Activated T-helper 2 cell treated with anti-CD3 and anti-CD28 coated beads, Interferon-gamma antibody, Interleukin-2, Interleukin-4, amounts not matched to agents 10 μg/mL and 5 μg/mL and 100 μg/mL, durations not matched to agents 14 hours and 24 hours and 36 hours (primary cell): Measurements from ENCODE around the gene PARP12. TPM values are rescaled to one million over a fixed set of nuclear protein-coding genes. Genes with fewer than 3 reads are reported as not detected.

Experiments used
- DNase-seq: peaks from one replicate; pipeline ENCODE4 v3.0.0; 2021; ENCODE audit warnings: low spot score
- H3K27ac Mint-ChIP-seq: one replicate; pipeline ENCODE4 v1.8.0; 2021; ENCODE audit warnings: mixed read lengths
- H3K27me3 Mint-ChIP-seq: one replicate; pipeline ENCODE4 v1.8.0; 2021; ENCODE audit warnings: low read depth, mixed read lengths
- H3K36me3 Mint-ChIP-seq: one replicate; pipeline ENCODE4 v1.8.0; 2021; ENCODE audit warnings: low read depth, mixed read lengths
- H3K4me1 Mint-ChIP-seq: one replicate; pipeline ENCODE4 v1.8.0; 2021; ENCODE audit warnings: low read depth, mixed read lengths
- H3K4me3 Mint-ChIP-seq: one replicate; pipeline ENCODE4 v1.8.0; 2021; ENCODE audit warnings: low read depth, mild to moderate bottlenecking, moderate library complexity, mixed read lengths
- H3K9me3 Mint-ChIP-seq: one replicate; pipeline ENCODE4 v1.8.0; 2021; ENCODE audit warnings: mixed read lengths
- intact Hi-C: fragments of 100-400 bp; cut with micrococcal nuclease; formaldehyde crosslinking; loops from one replicate; pipeline ENCODE4 v1.15.1; 2023
- total RNA-seq: library from RNA; stranded (reverse); gene quantifications from 2 replicates; pipeline ENCODE4 v1.2.3, GENCODE V29; 2022

Gene PARP12
- total RNA-seq, 1 donor from 2014 or later: 23.6 TPM

GRCh38 chr7:139989366-139990141, 73.2 kb downstream of the PARP12 start:
- Mint-ChIP-seq H3K36me3 (no peaks in the 10 kb centered on the region), H3K4me1 (no peaks in the 10 kb centered on the region), H3K4me3 (no peak overlapping the region), H3K27ac (no peak overlapping the region), H3K9me3 (no peaks in the 10 kb centered on the region), H3K27me3 (peaks cover 4% of the 10 kb centered on the region)
- DNase-seq: no peak
- intact Hi-C loops: no loop called here

GRCh38 chr7:139987691-139988516, 74.8 kb downstream of the PARP12 start:
- no peak overlapping the region for H3K27ac Mint-ChIP-seq
- H3K9me3 Mint-ChIP-seq: no peaks in the 10 kb centered on the region
- DNase-seq: no peak
- no peak overlapping the region for H3K4me3 Mint-ChIP-seq
- intact Hi-C loops: no loop called here
- H3K36me3 Mint-ChIP-seq: no peaks in the 10 kb centered on the region
- H3K27me3 Mint-ChIP-seq: peaks cover 19% of the 10 kb centered on the region
- H3K4me1 Mint-ChIP-seq: no peaks in the 10 kb centered on the region

GRCh38 chr7:139985811-139986210, 76.9 kb downstream of the PARP12 start:
- peaks cover 4% of the 10 kb centered on the region for H3K4me1 Mint-ChIP-seq
- no peak for DNase-seq
- intact Hi-C loops: no loop called here
- no peaks in the 10 kb centered on the region for H3K36me3 Mint-ChIP-seq
- no peaks in the 10 kb centered on the region for H3K9me3 Mint-ChIP-seq
- no peak overlapping the region for H3K4me3 Mint-ChIP-seq
- H3K27ac Mint-ChIP-seq: no peak overlapping the region
- peaks cover 21% of the 10 kb centered on the region for H3K27me3 Mint-ChIP-seq

DNA sequence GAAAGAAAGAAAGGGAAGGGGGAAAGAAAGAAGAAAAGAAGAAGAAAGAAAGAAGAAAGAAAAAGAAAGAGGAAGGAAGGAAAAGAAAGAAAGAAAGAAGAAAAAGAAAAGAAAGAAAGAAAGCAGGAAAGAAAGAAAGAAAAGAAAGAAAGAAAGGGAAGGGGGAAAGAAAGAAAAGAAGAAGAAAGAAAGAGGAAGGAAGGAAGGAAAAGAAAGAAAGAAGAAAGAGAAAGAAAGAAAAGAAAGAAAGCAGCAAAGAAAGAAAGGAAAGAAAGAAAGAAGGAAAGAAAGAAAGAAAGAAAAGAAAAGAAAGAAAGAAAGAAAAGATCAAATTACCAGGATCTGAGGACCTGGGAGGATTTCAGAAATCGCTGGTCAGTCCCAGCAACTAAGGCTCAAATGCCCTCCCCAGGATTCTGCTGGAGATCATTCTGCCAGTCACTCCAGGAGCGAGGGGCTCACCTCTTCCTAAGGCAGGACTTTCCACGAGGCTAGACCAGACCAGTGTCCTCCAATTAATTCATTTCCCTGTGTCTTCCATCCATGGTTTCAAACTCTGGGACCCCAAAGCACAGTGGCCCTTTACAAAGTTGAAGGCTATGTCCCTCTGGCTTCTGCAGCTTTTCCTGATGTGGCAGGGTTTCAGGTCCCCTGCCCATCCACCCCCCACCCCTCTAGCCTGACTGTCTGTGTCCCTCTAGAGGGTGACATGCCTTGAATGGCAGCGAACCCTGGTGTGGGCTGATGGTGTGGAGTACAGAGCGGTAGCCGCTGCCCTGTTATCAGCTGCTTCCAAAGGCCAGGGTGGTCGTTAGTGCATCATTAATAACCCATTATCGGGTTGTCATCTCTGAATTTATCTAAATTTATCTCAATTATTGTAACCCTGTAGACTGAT, 77.9 kb downstream of the PARP12 start:
- H3K27ac Mint-ChIP-seq: no peak overlapping the region
- DNase-seq: no peak
- H3K4me1 Mint-ChIP-seq: peaks cover 13% of the 10 kb centered on the region
- peaks cover 21% of the 10 kb centered on the region for H3K27me3 Mint-ChIP-seq
- H3K9me3 Mint-ChIP-seq: no peaks in the 10 kb centered on the region
- intact Hi-C loops: no loop called here
- H3K4me3 Mint-ChIP-seq: no peak overlapping the region
- no peaks in the 10 kb centered on the region for H3K36me3 Mint-ChIP-seq

- no peaks in the 10 kb centered on the region for H3K36me3 Mint-ChIP-seq
- H3K4me3 Mint-ChIP-seq: no peak overlapping the region
- peaks cover 14% of the 10 kb centered on the region for H3K4me1 Mint-ChIP-seq
- intact Hi-C loops: no loop called here
- H3K9me3 Mint-ChIP-seq: no peaks in the 10 kb centered on the region
- DNase-seq: no peak
- H3K27ac Mint-ChIP-seq: no peak overlapping the region
- peaks cover 21% of the 10 kb centered on the region for H3K27me3 Mint-ChIP-seq
These were observed 79.5 kb downstream of the PARP12 start for GRCh38 chr7:139982927-139983920.

- Mint-ChIP-seq H3K27me3 (peaks cover 21% of the 10 kb centered on the region), H3K4me1 (peaks cover 17% of the 10 kb centered on the region), H3K9me3 (no peaks in the 10 kb centered on the region), H3K27ac (no peak overlapping the region), H3K4me3 (no peak overlapping the region), H3K36me3 (no peaks in the 10 kb centered on the region)
- DNase-seq: no peak
- intact Hi-C loops: no loop called here
These were observed 81.2 kb downstream of the PARP12 start for GRCh38 chr7:139981511-139981895.

- Mint-ChIP-seq H3K36me3 (no peaks in the 10 kb centered on the region), H3K27me3 (peaks cover 7% of the 10 kb centered on the region), H3K4me3 (no peak overlapping the region), H3K4me1 (peaks cover 17% of the 10 kb centered on the region), H3K27ac (no peak overlapping the region), H3K9me3 (no peaks in the 10 kb centered on the region)
- intact Hi-C loops: no loop called here
- no peak for DNase-seq
These were observed 85.7 kb downstream of the PARP12 start for GRCh38 chr7:139976838-139977656.

DNA sequence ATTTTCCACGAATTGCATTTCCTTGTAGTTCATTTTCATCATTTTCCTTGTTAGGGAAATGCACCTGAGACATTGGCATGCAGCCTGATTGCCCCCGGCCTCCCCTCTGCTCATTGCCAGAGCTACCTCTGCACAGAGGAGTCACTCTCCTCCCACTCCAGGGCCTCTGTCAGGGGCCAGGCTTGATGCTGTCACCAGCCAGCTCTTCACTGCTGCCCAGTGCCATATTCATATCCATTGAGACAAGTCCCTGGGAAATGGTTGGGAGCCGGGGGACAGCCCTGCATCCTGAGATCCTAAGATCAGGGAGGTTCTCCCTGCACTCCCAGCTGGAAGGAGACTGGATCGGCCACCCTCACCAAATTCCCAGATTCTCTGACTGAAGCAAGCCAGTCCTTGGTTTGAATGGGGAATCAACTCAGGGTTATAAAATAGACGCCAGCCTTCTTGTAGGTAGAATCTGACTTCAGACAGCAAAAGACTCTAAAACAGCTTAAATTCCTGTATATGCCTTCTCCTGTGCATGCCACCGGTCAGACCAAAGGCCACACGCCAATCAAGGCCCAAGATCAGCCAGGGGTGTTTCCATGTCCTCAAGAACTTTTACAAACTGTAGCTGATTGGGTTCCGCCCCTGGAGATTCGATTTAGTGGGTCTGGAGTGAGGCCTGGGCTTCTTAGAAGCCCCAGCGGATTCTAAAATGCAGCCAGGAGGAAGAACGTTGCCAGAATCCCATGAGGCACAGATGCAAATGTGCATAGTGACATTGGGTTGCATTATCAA, 86.5 kb downstream of the PARP12 start:
- Mint-ChIP-seq H3K36me3 (no peaks in the 10 kb centered on the region), H3K9me3 (no peaks in the 10 kb centered on the region), H3K4me3 (no peak overlapping the region), H3K27ac (no peak overlapping the region), H3K27me3 (peaks cover 7% of the 10 kb centered on the region), H3K4me1 (peaks cover 12% of the 10 kb centered on the region)
- DNase-seq: no peak
- intact Hi-C loops: no loop called here

- peaks cover 2% of the 10 kb centered on the region for H3K4me1 Mint-ChIP-seq
- H3K9me3 Mint-ChIP-seq: no peaks in the 10 kb centered on the region
- intact Hi-C loops: no loop called here
- peaks cover 12% of the 10 kb centered on the region for H3K27me3 Mint-ChIP-seq
- no peak for DNase-seq
- H3K36me3 Mint-ChIP-seq: no peaks in the 10 kb centered on the region
- H3K27ac Mint-ChIP-seq: no peak overlapping the region
- no peak overlapping the region for H3K4me3 Mint-ChIP-seq
These were observed 88.5 kb downstream of the PARP12 start for GRCh38 chr7:139974179-139974811.
